BJ (cell line): Measurements from ENCODE around the gene NCAPG. TPM values are rescaled to one million over a fixed set of nuclear protein-coding genes. Genes with fewer than 3 reads are reported as not detected.

Source experiments
- CTCF ChIA-PET: fragments of 350-600 bp; formaldehyde crosslinking; extraction: SDS; loops from one replicate; lab custom pipeline; 2021; ENCODE audit warnings: antibody characterized with exemption, inconsistent platforms; lab: Yijun Ruan, JAX
- POLR2A ChIA-PET: fragments of 300-600 bp; sonication (Branson Sonifier 250); formaldehyde crosslinking; extraction: SDS; loops from one replicate; lab custom pipeline; 2021; ENCODE audit warnings: antibody characterized with exemption; lab: Charles Lee
- DNase-seq: peaks from one replicate; pipeline ENCODE4 v3.0.0-alpha.2; 2011; ENCODE audit warnings: low read depth
- H3K27me3 ChIP-seq: 2 replicates; pipeline ENCODE4 v1.6.0; 2011; ENCODE audit warnings: low read length; ENCODE audit not compliant: control insufficient read depth, insufficient read depth
- H3K36me3 ChIP-seq: 2 replicates; pipeline ENCODE4 v1.5.1; 2011; ENCODE audit warnings: low read length; ENCODE audit not compliant: control insufficient read depth, insufficient read depth
- H3K4me3 ChIP-seq: 2 replicates; pipeline ENCODE4 v1.5.1; 2011; ENCODE audit warnings: low read depth, mild to moderate bottlenecking, control low read depth, low read length
- CTCF ChIP-seq: IDR thresholded peaks from 2 replicates; pipeline ENCODE4 v1.5.1; 2011; ENCODE audit warnings: low read depth, mild to moderate bottlenecking, control low read depth, inconsistent platforms, low read length, moderate library complexity; ENCODE audit not compliant: insufficient read depth
- polyA plus RNA-seq: library from polyadenylated mRNA; depleted of rRNA; stranded (reverse); fragments of >200 nt; gene quantifications from 2 replicates; pipeline ENCODE4 v1.2.3, GENCODE V29; 2011

The NCAPG gene
- polyA plus RNA-seq, 1 experiment = 7.8 TPM

GRCh38 chr4:17794730-17795129 lies 16.0 kb upstream of the NCAPG start:
- no peak for TF ChIP-seq CTCF
- peaks cover 1% of the 10 kb centered on the region; the same call in 1 of the 2 replicates for H3K36me3 ChIP-seq
- CTCF ChIA-PET = interaction anchor here (1.2 to 1.4 kb wide), 3 partner anchors 10 to 17 kb away, joined by 3 to 8 read pairs (median 3); partner anchors contain the start of genes DCAF16 and NCAPG
- POLR2A ChIA-PET = no interaction called here
- no peak overlapping the region for H3K4me3 ChIP-seq
- no peaks in the 10 kb centered on the region for H3K27me3 ChIP-seq
- DNase-seq = no peak

DNA sequence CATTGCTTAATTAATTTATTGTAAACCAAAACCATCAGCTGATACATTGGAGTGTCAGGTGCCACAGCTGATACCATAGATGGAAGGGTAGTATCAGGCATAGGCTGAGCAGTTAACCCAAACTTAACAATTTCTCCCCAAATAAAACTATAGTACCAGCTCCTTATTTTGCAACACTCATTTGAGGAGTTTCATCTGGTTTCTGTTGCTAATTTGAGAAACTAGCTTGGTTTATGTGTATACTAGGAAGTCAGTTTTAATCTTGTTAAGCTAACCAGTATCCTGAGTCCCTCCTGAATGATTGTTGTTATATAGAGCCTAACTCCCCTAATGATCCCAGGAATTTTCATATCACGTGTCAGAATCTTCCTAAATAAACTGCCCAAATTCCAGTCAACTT lies 13.0 kb upstream of the NCAPG start:
- ChIA-PET POLR2A (no interaction called here), CTCF (interaction anchor here (0.9 to 1.6 kb wide), 3 partner anchors 11 to 45 kb away, joined by 3 to 8 read pairs (median 3); no protein-coding TSS in a partner anchor)
- Histone ChIP-seq H3K4me3 (no peak overlapping the region), H3K36me3 (peaks cover 1% of the 10 kb centered on the region; the same call in 1 of the 2 replicates), H3K27me3 (no peaks in the 10 kb centered on the region)
- no peak for TF ChIP-seq CTCF
- no peak for DNase-seq

DNA sequence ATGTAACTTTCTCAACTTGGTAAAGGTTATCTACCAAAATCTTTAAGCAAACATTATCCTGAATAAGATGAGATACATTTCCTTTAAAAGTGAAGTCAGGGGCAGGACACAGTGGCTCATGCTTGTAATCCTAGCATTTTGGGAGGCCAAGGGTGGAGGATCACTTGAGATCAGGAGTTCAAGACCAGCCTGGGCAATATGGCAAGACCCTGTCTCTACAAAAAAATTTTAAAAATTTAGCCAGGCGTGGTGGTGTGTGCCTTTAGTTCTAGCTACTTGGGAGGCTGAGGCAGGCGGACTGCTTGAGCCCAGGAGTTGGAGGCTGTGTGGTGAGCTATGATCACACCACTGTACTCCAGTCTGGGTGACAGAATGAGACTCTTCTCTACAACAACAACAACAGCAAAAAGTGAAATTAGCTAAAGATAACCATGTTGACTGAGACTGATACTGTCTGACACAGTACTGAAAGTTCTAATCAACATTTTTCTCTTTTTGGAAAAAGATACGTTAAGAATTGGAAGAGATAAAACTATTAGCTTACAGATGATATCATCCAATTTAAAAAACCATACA lies 5.1 kb upstream of the NCAPG start:
- no peak for TF ChIP-seq CTCF
- CTCF ChIA-PET = interaction anchor here (1.0 to 7.0 kb wide), 3 partner anchors 12 to 256 kb away, joined by 3 to 38 read pairs (median 5); no protein-coding TSS in a partner anchor
- POLR2A ChIA-PET = interaction anchor here (0.7 kb wide), 1 partner anchor 10 kb away, joined by 3 read pairs; no protein-coding TSS in a partner anchor
- Histone ChIP-seq H3K4me3 (no peak overlapping the region), H3K27me3 (no peaks in the 10 kb centered on the region), H3K36me3 (peaks cover 5% of the 10 kb centered on the region)
- DNase-seq = no peak

DNA sequence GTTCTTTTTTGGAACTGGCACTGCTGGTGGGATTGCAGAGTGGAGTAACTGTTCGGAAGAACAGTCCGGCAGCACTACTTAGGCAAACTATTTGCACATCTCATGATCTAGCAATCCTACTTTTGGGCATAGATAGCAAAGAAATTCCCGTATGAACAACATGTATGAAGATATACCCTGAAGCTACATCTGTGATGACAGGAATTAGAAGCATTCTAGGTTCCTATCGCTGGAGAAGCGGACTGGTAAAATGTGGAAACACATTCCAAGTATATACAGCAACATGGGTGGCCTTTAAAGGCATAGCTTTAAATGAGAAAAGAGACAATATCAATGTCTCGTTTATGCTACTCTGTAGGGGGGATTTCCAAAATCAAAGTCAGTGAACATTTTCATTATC lies 3.3 kb upstream of the NCAPG start:
- H3K4me3 ChIP-seq = peak overlapping the region; percentile 30
- ChIA-PET CTCF (interaction anchor here (0.8 to 7.0 kb wide), 6 partner anchors 10 to 258 kb away, joined by 3 to 38 read pairs (median 6); no protein-coding TSS in a partner anchor), POLR2A (no interaction called here)
- H3K36me3 ChIP-seq = peaks cover 5% of the 10 kb centered on the region
- TF ChIP-seq CTCF = no peak
- DNase-seq = no peak
- H3K27me3 ChIP-seq = no peaks in the 10 kb centered on the region

DNA sequence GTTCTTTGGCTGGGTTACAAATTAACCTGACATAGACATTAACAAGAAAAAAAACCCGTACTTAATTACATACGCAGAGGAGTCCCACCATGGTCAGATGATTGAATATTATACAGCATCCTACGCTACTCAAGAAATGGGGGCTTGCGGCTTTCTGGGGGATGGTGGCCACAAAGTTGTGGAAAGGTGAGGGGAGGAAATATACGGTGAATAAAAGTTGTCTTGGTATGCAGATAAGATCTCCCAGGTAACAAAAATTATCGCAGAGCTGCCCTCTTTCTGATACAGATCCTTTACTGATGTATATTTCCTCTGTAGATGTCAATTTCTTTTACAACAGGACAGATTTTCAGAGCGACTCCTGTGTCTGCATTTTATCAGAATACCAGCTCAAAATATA lies 1.1 kb upstream of the NCAPG start:
- peak overlapping the region; percentile 89 for H3K4me3 ChIP-seq
- no peak for DNase-seq
- TF ChIP-seq CTCF = no peak
- CTCF ChIA-PET = interaction anchor here (0.7 to 7.0 kb wide), 5 partner anchors 10 to 260 kb away, joined by 3 to 38 read pairs (median 8); no protein-coding TSS in a partner anchor
- no peaks in the 10 kb centered on the region for H3K27me3 ChIP-seq
- H3K36me3 ChIP-seq = no peaks in the 10 kb centered on the region
- POLR2A ChIA-PET = no interaction called here
